ENCODE data around the gene CRIP3. TPM values are rescaled to one million over a fixed set of nuclear protein-coding genes. Genes with fewer than 3 reads are reported as not detected.

The CRIP3 gene
- total RNA-seq, 2 donors from 2014 or later, result 1.5 TPM; not detected in 1

GRCh38 chr6:43260791-43261190, 47.8 kb downstream of the CRIP3 start:
- peaks cover 0 to 5% of the 10 kb centered on the region in 2 donors for H3K4me1 ChIP-seq
- no peaks in the 10 kb centered on the region for H3K36me3 ChIP-seq
- no peak overlapping the region for H3K27ac ChIP-seq
- no peaks in the 10 kb centered on the region for H3K9me3 ChIP-seq
- H3K27me3 ChIP-seq, result no peaks in the 10 kb centered on the region
- DNase-seq (ENCODE audit: low spot score), result no peak
- no peak overlapping the region for H3K4me3 ChIP-seq
- no peak for TF ChIP-seq CTCF (IDR thresholded peaks at IDR 0.05)

DNA sequence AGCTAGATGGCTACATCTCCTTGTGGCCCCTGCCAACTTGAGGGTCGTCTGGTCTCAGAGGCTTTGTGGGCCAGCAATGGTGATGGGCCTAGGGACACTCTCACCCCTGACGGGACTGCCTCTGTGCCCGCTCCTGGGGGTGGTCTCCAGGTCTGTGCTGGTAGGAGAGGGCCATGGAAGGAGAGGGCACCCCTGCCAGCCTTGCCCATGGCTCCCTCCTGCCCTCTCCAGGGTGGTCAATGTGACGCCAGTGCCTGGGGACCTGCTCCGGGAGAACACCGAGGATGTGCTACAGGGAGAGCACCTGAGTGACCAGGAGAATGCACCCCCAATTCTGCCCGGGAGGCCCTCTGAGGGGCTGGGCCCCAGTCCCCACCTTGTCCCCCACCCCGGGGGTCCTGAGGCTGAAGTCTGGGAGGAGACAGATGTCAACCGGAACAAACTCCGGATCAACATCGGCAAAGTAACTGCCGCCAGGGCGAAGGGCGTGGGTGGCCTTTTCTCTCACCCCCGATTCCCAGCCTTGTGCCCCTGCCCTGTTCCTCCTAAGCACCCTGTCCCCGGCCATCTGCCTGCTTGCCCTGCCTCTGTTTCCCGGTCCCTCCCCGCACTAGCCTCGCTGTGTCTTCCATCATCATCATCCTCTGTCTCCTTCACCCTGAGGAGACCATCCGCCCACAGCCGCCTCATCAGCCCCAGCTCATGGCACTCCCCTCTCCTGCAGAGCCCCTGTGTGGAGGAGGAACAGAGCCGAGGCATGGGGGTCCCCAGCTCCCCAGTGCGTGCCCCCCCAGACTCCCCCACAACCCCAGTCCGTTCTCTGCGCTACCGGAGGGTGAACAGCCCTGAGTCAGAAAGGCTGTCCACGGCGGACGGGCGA, 49.6 kb downstream of the CRIP3 start:
- Histone ChIP-seq H3K27me3 (no peaks in the 10 kb centered on the region), H3K36me3 (no peaks in the 10 kb centered on the region), H3K27ac (no peak overlapping the region), H3K4me1 (peaks cover 0 to 5% of the 10 kb centered on the region in 2 donors), H3K4me3 (no peak overlapping the region), H3K9me3 (no peaks in the 10 kb centered on the region)
- TF ChIP-seq CTCF (IDR thresholded peaks at IDR 0.05), result no peak
- DNase-seq (ENCODE audit: low spot score), result no peak

- H3K36me3 ChIP-seq, result no peaks in the 10 kb centered on the region
- no peak for TF ChIP-seq CTCF (IDR thresholded peaks at IDR 0.05)
- H3K9me3 ChIP-seq, result no peaks in the 10 kb centered on the region
- H3K27me3 ChIP-seq, result no peaks in the 10 kb centered on the region
- H3K4me1 ChIP-seq, result peaks cover 0 to 5% of the 10 kb centered on the region in 2 donors
- H3K27ac ChIP-seq, result no peak overlapping the region
- DNase-seq (ENCODE audit: low spot score), result no peak
- H3K4me3 ChIP-seq, result no peak overlapping the region
Observed at GRCh38 chr6:43258180-43258579, 50.4 kb downstream of the CRIP3 start.

GRCh38 chr6:43257367-43258145, 51.1 kb downstream of the CRIP3 start:
- TF ChIP-seq CTCF (IDR thresholded peaks at IDR 0.05), result no peak
- peaks cover 0 to 5% of the 10 kb centered on the region in 2 donors for H3K4me1 ChIP-seq
- no peak for DNase-seq (ENCODE audit: low spot score)
- no peaks in the 10 kb centered on the region for H3K36me3 ChIP-seq
- no peaks in the 10 kb centered on the region for H3K9me3 ChIP-seq
- no peak overlapping the region for H3K27ac ChIP-seq
- H3K27me3 ChIP-seq, result no peaks in the 10 kb centered on the region
- H3K4me3 ChIP-seq, result no peak overlapping the region

GRCh38 chr6:43256670-43257366, 51.8 kb downstream of the CRIP3 start:
- Histone ChIP-seq H3K9me3 (no peaks in the 10 kb centered on the region), H3K27me3 (no peaks in the 10 kb centered on the region), H3K27ac (no peak overlapping the region), H3K4me1 (peaks cover 0 to 5% of the 10 kb centered on the region in 2 donors), H3K36me3 (no peaks in the 10 kb centered on the region), H3K4me3 (no peak overlapping the region)
- TF ChIP-seq CTCF (IDR thresholded peaks at IDR 0.05), result no peak
- no peak for DNase-seq (ENCODE audit: low spot score)

Other genes starting within 250 kb of the CRIP3 start
- gene MRPL2, start 249.4 kb downstream of the CRIP3 start, total RNA-seq, result 10 to 100 TPM; 37.0 to 41.0 TPM
- gene KLC4, start 249.2 kb downstream of the CRIP3 start, total RNA-seq, result 10 to 100 TPM; 22.5 to 46.5 TPM
- gene PTK7, start 232.5 kb downstream of the CRIP3 start, total RNA-seq, result 10 to 100 TPM in 1 of 2 donors, 1 to 10 TPM in 1; 4.5 to 12.7 TPM
- gene SRF, start 137.6 kb downstream of the CRIP3 start, total RNA-seq, result 100 to 1,000 TPM in 1 of 2 donors, 10 to 100 TPM in 1; 59.4 to 116 TPM
- gene CUL9, start 126.6 kb downstream of the CRIP3 start, total RNA-seq, result 10 to 100 TPM; 11.0 to 16.8 TPM
- 10 to 100 TPM; 38.4 to 63.9 TPM for gene DNPH1, start 79.3 kb downstream of the CRIP3 start, total RNA-seq
- gene TTBK1, start 65.3 kb downstream of the CRIP3 start, total RNA-seq, result under 1 TPM; 0.12 to 0.15 TPM
- not detected for gene SLC22A7, start 10.6 kb downstream of the CRIP3 start, total RNA-seq
- 10 to 100 TPM; 10.1 to 11.3 TPM for gene ZNF318, start 60.8 kb upstream of the CRIP3 start, total RNA-seq
- 1 to 10 TPM; 7.1 to 7.8 TPM for gene ABCC10, start 118.7 kb upstream of the CRIP3 start, total RNA-seq
- 1 to 10 TPM in 1 of 2 donors, not detected in 1; 1.3 TPM for gene DLK2, start 146.7 kb upstream of the CRIP3 start, total RNA-seq
- gene TJAP1, start 168.7 kb upstream of the CRIP3 start, total RNA-seq, result 10 to 100 TPM; 15.8 to 22.0 TPM
- under 1 TPM; 0.41 to 0.90 TPM for gene LRRC73, start 201.5 kb upstream of the CRIP3 start, total RNA-seq
- 100 to 1,000 TPM in 1 of 2 donors, 10 to 100 TPM in 1; 84.0 to 103 TPM for gene YIPF3, start 208.1 kb upstream of the CRIP3 start, total RNA-seq
- 10 to 100 TPM; 13.5 to 13.9 TPM for gene POLR1C, start 208.3 kb upstream of the CRIP3 start, total RNA-seq

Measured in right atrium auricular region (tissue), 2 donors.